GM12892 (cell line): ENCODE results near the gene ALG9.
A peak's percentile ranks its signal among the peaks of the same experiment; 100 is the strongest.

Source experiments
- DNase-seq: peaks from one replicate; pipeline ENCODE4 v3.0.0; 2011; ENCODE audit not compliant: insufficient read length
- FAIRE-seq: peaks from 2 replicates; lab custom pipeline; 2011; peaks lifted over from hg19 to GRCh38; lab: Jason Lieb, UNC
- POLR2A ChIP-seq: IDR thresholded peaks from 2 replicates; pipeline ENCODE4 v1.6.1; 2011; ENCODE audit warnings: low read depth, low read length, control low read depth
- POLR2AphosphoS5 ChIP-seq: IDR thresholded peaks from 2 replicates; pipeline ENCODE4 v1.6.1; 2011; ENCODE audit warnings: low read depth, low read length, control low read depth
- TAF1 ChIP-seq: IDR thresholded peaks from 2 replicates; pipeline ENCODE4 v1.6.1; 2011; ENCODE audit warnings: low read depth, mild to moderate bottlenecking, control low read depth, low read length, borderline replicate concordance

ALG9 gene

GRCh38 chr11:111846063-111846462 lies 25.3 kb downstream of the ALG9 start:
- FAIRE-seq (no peak), DNase-seq (no peak)
- TF ChIP-seq TAF1, result no peak

GRCh38 chr11:111845276-111846028 lies 25.9 kb downstream of the ALG9 start:
- TF ChIP-seq TAF1 (no peak), POLR2AphosphoS5 (no peak), POLR2A (no peak)
- no peak for DNase-seq
- FAIRE-seq, result no peak

GRCh38 chr11:111843661-111844060 lies 27.7 kb downstream of the ALG9 start:
- FAIRE-seq (peak; percentile 76), DNase-seq (no peak)
- TF ChIP-seq POLR2A (no peak), TAF1 (no peak)

GRCh38 chr11:111841370-111842053 lies 29.9 kb downstream of the ALG9 start:
- TF ChIP-seq POLR2AphosphoS5 (no peak), POLR2A (no peak), TAF1 (no peak)
- FAIRE-seq (peak; percentile 95), DNase-seq (peak; percentile 23)

GRCh38 chr11:111840143-111840542 lies 31.2 kb downstream of the ALG9 start:
- DNase-seq, result no peak
- no peak for FAIRE-seq
- TF ChIP-seq TAF1, result no peak
- no peak for TF ChIP-seq POLR2A
- TF ChIP-seq POLR2AphosphoS5, result no peak

GRCh38 chr11:111838054-111838453 lies 33.3 kb downstream of the ALG9 start:
- peak; percentile 9 for FAIRE-seq
- TF ChIP-seq POLR2A, result no peak
- TF ChIP-seq TAF1, result no peak
- TF ChIP-seq POLR2AphosphoS5, result no peak
- DNase-seq, result no peak

GRCh38 chr11:111837366-111837891 lies 34.0 kb downstream of the ALG9 start:
- peak; percentile 38 for FAIRE-seq
- no peak for TF ChIP-seq POLR2AphosphoS5
- no peak for TF ChIP-seq TAF1
- TF ChIP-seq POLR2A, result no peak

GRCh38 chr11:111836721-111837120 lies 34.7 kb downstream of the ALG9 start:
- DNase-seq (no peak), FAIRE-seq (peak; percentile 46)
- TF ChIP-seq TAF1 (no peak), POLR2A (no peak), POLR2AphosphoS5 (no peak)

More at GRCh38 chr11:111837366-111837891, 34.0 kb downstream of the ALG9 start:
- no peak for DNase-seq

- no peak for TF ChIP-seq POLR2A
- TF ChIP-seq TAF1, result no peak
- no peak for TF ChIP-seq POLR2AphosphoS5
- DNase-seq (no peak), FAIRE-seq (no peak)
Observed at GRCh38 chr11:111836162-111836561, 35.2 kb downstream of the ALG9 start.

- DNase-seq, result no peak
- FAIRE-seq, result no peak
- TF ChIP-seq TAF1 (no peak), POLR2A (no peak), POLR2AphosphoS5 (no peak)
Observed at GRCh38 chr11:111835665-111836064, 35.7 kb downstream of the ALG9 start.

GRCh38 chr11:111834432-111835163 lies 36.8 kb downstream of the ALG9 start:
- no peak for TF ChIP-seq TAF1
- TF ChIP-seq POLR2AphosphoS5, result no peak
- no peak for TF ChIP-seq POLR2A
- FAIRE-seq, result peak; percentile 68
- no peak for DNase-seq

GRCh38 chr11:111833524-111833923 lies 37.9 kb downstream of the ALG9 start:
- peak; percentile 17 for FAIRE-seq
- DNase-seq, result no peak
- TF ChIP-seq POLR2AphosphoS5 (no peak), TAF1 (no peak), POLR2A (no peak)
